Neutrophil (primary cell): ENCODE results near the gene CIAO3.

ENCODE experiments used
- H3K27ac ChIP-seq: fragments of 200-600 bp; sonication (generic); 2 replicates; pipeline ENCODE4 v1.5.1; 2016; ENCODE audit warnings: mild to moderate bottlenecking, moderate library complexity
- H3K27me3 ChIP-seq: fragments of 200-600 bp; sonication (generic); 2 replicates; pipeline ENCODE4 v1.6.0; 2016; ENCODE audit warnings: mild to moderate bottlenecking
- H3K36me3 ChIP-seq: fragments of 200-600 bp; sonication (generic); 2 replicates; pipeline ENCODE4 v1.5.1; 2017
- H3K4me1 ChIP-seq, 2 experiments: fragments of 200-600 bp in 1 of 2; sonication (generic) in 1 of 2; 1 replicate in 1 of 2; 2 replicates in 1 of 2; pipeline versions ENCODE4 v1.5.1 to v1.6.1; 2013 to 2016; ENCODE audit warnings: low read depth in 1 of 2, low read length in 1 of 2, mild to moderate bottlenecking in 1 of 2, moderate library complexity in 1 of 2; ENCODE audit not compliant: control insufficient read depth in 1 of 2, insufficient read depth in 1 of 2
- H3K4me3 ChIP-seq, 2 experiments: fragments of 200-600 bp in 1 of 2; sonication (generic) in 1 of 2; 1 replicate in 1 of 2; 2 replicates in 1 of 2; pipeline ENCODE4 v1.5.1; 2013 to 2016; ENCODE audit warnings: low read depth in 1 of 2, low read length in 1 of 2, mild to moderate bottlenecking in 1 of 2, moderate library complexity in 1 of 2
- H3K9me3 ChIP-seq: fragments of 200-600 bp; sonication (generic); 2 replicates; pipeline ENCODE4 v1.5.1; 2016
- TF ChIP-seq, protein P1 (sequence below): fragments of 200-600 bp; sonication (generic); IDR thresholded peaks from 2 replicates; pipeline ENCODE4 v1.5.1; 2016; ENCODE audit warnings: antibody characterized with exemption

CIAO3 gene

DNA sequence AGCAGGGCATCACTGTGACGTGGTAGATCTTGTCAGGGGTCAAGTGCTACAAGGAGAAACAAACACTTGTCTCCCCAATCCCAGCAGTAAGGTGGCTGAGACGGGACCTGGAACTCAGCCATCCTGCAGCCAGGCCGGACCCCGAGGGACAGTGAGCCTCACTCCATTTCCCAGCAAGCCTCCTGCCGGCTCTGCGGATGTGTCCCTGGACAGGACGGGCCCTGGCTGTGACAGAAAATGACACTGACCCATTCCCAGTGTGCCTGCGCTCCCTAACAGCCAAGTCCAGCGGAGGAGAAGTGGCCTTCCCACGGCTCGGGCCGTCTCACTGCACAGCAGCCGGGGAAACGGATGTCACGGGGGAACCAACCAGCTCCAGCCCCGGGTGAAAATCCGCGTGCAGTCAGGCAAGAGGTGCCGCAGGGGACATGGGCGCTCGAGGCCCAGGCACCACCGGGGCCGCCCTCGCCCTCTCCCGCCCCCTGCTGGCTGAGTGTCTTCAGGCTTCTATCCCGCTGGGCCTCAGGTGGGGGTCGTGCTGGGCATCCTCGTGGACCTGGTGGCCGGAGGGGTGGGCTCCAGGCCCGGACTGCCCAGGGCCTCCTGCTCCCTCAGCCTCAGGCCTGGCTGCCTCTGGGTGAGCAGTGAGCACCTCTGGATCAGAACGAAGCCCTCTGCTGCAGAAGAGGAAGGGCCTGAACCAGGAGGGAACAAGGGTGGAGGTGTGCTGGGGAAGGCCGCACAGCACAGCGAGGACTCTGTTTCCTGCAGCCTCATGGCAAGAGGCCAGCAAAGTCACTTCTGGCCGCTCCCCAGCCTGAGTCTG lies 7.2 kb downstream of the CIAO3 start:
- H3K27ac ChIP-seq = no peak overlapping the region
- peaks cover 0 to 2% of the 10 kb centered on the region in 2 experiments for H3K4me1 ChIP-seq
- no peak overlapping the region for H3K4me3 ChIP-seq
- TF ChIP-seq, protein P1, sequence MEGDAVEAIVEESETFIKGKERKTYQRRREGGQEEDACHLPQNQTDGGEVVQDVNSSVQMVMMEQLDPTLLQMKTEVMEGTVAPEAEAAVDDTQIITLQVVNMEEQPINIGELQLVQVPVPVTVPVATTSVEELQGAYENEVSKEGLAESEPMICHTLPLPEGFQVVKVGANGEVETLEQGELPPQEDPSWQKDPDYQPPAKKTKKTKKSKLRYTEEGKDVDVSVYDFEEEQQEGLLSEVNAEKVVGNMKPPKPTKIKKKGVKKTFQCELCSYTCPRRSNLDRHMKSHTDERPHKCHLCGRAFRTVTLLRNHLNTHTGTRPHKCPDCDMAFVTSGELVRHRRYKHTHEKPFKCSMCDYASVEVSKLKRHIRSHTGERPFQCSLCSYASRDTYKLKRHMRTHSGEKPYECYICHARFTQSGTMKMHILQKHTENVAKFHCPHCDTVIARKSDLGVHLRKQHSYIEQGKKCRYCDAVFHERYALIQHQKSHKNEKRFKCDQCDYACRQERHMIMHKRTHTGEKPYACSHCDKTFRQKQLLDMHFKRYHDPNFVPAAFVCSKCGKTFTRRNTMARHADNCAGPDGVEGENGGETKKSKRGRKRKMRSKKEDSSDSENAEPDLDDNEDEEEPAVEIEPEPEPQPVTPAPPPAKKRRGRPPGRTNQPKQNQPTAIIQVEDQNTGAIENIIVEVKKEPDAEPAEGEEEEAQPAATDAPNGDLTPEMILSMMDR = no peak
- H3K36me3 ChIP-seq = peaks cover 76% of the 10 kb centered on the region
- H3K27me3 ChIP-seq = peaks cover 13% of the 10 kb centered on the region
- H3K9me3 ChIP-seq = no peaks in the 10 kb centered on the region

DNA sequence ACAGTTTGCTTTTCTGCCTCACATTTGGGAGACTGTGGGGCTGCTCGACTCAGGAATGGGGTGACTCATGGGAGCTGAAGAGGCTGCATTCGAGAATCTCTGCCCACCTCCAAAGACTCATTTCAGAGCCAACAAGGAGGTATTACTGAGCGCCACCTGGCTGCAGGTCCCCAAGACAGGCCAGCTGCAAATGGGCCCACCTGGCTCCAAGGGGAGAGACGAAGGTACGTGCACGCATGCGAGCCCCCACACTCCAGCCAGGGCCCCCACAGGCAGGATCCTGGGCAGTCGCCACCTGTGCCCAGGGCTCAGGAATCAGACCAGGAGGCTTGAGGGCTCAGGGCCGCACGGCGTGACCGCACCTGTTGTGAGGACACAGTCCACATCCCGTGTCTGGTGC lies 7.9 kb downstream of the CIAO3 start:
- H3K36me3 ChIP-seq = peaks cover 75% of the 10 kb centered on the region
- no peak overlapping the region for H3K4me3 ChIP-seq
- H3K4me1 ChIP-seq = peaks cover 0 to 9% of the 10 kb centered on the region in 2 experiments
- no peak overlapping the region for H3K27ac ChIP-seq
- H3K9me3 ChIP-seq = no peaks in the 10 kb centered on the region
- TF ChIP-seq, protein P1 = no peak
- H3K27me3 ChIP-seq = peaks cover 20% of the 10 kb centered on the region

DNA sequence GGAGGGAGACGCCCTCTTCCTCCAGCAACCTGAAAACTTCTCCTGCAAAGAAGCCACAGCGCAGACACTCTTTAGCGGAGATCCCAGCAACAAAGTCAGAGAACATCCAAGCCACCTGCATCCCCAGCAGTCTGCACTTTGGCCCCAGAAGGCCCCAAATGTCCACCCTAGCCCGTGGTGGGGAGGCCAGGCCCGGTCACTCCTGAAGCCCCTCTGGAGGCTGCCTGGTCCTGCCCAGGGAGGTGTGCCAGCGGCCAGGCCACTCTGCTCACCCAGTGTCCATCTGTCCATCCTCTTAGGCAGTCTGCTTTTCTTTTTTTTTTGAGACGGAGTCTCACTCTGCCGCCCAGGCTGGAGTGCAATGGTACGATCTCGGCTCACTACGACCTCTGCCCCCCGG lies 8.5 kb downstream of the CIAO3 start:
- H3K36me3 ChIP-seq = peaks cover 70% of the 10 kb centered on the region
- peaks cover 26% of the 10 kb centered on the region for H3K27me3 ChIP-seq
- H3K9me3 ChIP-seq = no peaks in the 10 kb centered on the region
- H3K4me3 ChIP-seq = no peak overlapping the region
- H3K4me1 ChIP-seq = peaks cover 5 to 15% of the 10 kb centered on the region in 2 experiments
- TF ChIP-seq, protein P1 = no peak
- no peak overlapping the region for H3K27ac ChIP-seq

DNA sequence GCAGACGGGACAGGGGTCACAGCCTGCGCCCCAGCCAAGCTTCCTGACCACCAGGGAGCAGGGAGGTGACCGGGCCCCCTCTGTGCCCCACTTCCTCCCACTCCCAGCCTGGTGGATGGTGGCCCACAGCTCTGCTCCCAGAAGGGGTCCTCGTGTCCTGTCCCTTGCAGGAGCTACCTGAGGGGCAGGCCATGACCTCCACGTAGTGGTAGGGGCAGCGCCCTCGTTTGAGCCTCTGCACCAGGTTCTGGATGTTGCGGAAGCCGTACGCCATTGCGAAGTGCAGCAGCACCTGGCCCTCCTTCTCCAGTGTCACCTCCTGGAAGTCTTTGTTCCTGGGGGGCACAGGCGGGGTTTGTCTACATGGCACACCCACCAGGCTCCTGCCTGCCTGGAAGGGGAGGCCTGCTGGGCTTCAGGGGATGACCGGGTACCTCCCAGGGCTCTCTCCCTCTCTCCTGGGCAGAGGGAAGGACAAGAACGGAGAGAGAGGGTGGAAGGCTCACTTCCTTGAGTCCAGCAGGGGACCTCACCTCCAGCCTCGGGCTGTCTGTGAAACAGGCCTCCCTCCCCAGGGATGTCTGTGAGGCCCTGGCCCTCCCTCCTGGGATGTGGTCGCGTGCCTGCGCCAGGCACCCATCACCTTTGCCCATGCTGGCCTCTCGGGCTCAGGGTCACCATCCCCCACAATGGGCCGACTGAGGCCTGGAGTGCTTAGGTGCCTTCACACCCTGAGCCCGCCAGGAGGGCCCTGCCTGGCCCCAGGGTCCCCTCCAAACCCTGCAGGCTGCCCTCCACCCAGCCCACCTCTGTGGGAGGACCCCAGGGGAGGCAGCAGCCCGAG lies 9.9 kb downstream of the CIAO3 start:
- H3K27ac ChIP-seq = no peak overlapping the region
- peaks cover 8 to 25% of the 10 kb centered on the region in 2 experiments for H3K4me1 ChIP-seq
- no peak overlapping the region for H3K4me3 ChIP-seq
- H3K27me3 ChIP-seq = peaks cover 40% of the 10 kb centered on the region
- TF ChIP-seq, protein P1 = no peak
- peaks cover 58% of the 10 kb centered on the region for H3K36me3 ChIP-seq
- no peaks in the 10 kb centered on the region for H3K9me3 ChIP-seq

DNA sequence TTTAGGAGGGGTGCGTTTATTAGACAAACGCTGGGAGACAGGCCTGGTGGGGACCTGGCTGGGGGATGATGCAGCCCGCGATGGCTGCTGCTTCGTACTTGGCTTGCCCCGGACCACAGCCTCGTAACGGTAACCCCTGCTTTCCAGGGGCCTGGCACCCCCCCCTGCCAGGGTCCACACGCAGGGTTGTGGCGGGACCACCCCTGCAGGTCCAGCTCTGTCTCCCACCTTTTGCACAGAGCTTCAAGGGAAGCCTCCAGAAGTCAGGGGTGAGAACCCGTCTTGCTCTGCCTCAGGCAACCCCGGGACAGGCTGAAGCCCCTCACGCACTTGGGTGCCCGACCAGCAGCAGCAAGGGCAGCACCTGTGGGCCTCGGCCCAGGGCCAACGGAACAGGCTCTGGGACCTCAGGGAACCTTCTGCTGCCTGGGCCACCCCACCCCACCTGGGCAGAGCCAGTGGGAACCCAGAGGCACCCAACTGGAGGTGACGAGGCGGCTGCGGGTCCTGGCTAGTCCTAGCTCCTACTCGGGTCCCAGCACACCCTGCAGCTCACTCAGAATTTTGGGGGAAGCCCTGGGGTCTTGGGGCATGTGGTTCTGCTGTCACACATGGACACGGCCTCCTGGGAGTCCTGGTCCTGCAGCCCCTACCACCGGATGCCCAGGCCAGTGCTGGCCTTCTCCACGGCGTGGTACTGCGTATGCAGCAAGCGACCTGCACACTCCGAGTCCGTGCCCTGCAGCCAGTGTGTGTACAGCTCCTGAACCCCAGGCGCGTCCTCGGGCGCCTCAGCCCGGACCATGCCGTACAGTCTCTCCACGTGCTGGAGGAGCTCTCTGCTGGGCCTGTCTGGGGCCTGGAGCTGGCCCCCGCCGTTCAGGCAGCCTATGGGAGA lies 10.8 kb downstream of the CIAO3 start:
- H3K27ac ChIP-seq = no peak overlapping the region
- TF ChIP-seq, protein P1 = no peak
- peaks cover 49% of the 10 kb centered on the region for H3K27me3 ChIP-seq

More for the DNA sequence above, 10.8 kb downstream of the CIAO3 start:
- Histone ChIP-seq H3K36me3 (peaks cover 51% of the 10 kb centered on the region), H3K4me1 (peaks cover 8 to 25% of the 10 kb centered on the region in 2 experiments), H3K4me3 (no peak overlapping the region), H3K9me3 (no peaks in the 10 kb centered on the region)
